Activated CD8-positive, alpha-beta T cell treated with anti-CD3 and anti-CD28 coated beads for 36 hours (primary cell): Measurements from ENCODE around the gene MAPK8. TPM values are rescaled to one million over a fixed set of nuclear protein-coding genes. Genes with fewer than 3 reads are reported as not detected.

Experiments used
- ATAC-seq: fragments of 200-7000 bp; cut with Tn5 transposase; one replicate; pipeline ENCODE4 v1.10.0; 2021; ENCODE audit warnings: mild to moderate bottlenecking, moderate library complexity
- CTCF ChIA-PET: fragments of 350-600 bp; sonication (Branson Sonifier 250); formaldehyde crosslinking; loops from one replicate; lab custom pipeline; 2021; ENCODE audit warnings: antibody characterized with exemption; lab: Charles Lee
- POLR2A ChIA-PET: fragments of 350-600 bp; sonication (Branson Sonifier 250); formaldehyde crosslinking; loops from one replicate; lab custom pipeline; 2021; ENCODE audit warnings: antibody characterized with exemption; lab: Charles Lee
- DNase-seq: peaks from one replicate; pipeline ENCODE4 v3.0.0-alpha.2; 2020
- H3K27ac Mint-ChIP-seq: one replicate; pipeline ENCODE4 v1.8.0; 2021; ENCODE audit warnings: mild to moderate bottlenecking, mixed read lengths
- H3K27me3 Mint-ChIP-seq: one replicate; pipeline ENCODE4 v1.8.0; 2021; ENCODE audit warnings: mixed read lengths
- H3K36me3 Mint-ChIP-seq: one replicate; pipeline ENCODE4 v1.8.0; 2021; ENCODE audit warnings: low read depth, mixed read lengths
- H3K4me1 Mint-ChIP-seq: one replicate; pipeline ENCODE4 v1.8.0; 2021; ENCODE audit warnings: low read depth, mixed read lengths
- H3K4me3 Mint-ChIP-seq: one replicate; pipeline ENCODE4 v1.8.0; 2021; ENCODE audit warnings: mild to moderate bottlenecking, moderate library complexity, mixed read lengths
- H3K9me3 Mint-ChIP-seq: one replicate; pipeline ENCODE4 v1.8.0; 2021; ENCODE audit warnings: mixed read lengths
- intact Hi-C: fragments of 100-400 bp; cut with micrococcal nuclease; formaldehyde crosslinking; loops from one replicate; pipeline ENCODE4 v1.10.0; 2022
- total RNA-seq, 2 experiments: library from RNA; stranded (reverse); gene quantifications; one replicate each; pipeline ENCODE4 v1.2.3, GENCODE V29; 2021
- TF ChIP-seq, protein P1 (sequence below): fragments of 200-600 bp; IDR thresholded peaks from one replicate; pipeline ENCODE4 v1.8.0; 2022; ENCODE audit warnings: antibody characterized with exemption, mild to moderate bottlenecking

MAPK8 gene
- total RNA-seq, 2 experiments from 2014 or later, result 40.5 to 41.1 TPM

DNA sequence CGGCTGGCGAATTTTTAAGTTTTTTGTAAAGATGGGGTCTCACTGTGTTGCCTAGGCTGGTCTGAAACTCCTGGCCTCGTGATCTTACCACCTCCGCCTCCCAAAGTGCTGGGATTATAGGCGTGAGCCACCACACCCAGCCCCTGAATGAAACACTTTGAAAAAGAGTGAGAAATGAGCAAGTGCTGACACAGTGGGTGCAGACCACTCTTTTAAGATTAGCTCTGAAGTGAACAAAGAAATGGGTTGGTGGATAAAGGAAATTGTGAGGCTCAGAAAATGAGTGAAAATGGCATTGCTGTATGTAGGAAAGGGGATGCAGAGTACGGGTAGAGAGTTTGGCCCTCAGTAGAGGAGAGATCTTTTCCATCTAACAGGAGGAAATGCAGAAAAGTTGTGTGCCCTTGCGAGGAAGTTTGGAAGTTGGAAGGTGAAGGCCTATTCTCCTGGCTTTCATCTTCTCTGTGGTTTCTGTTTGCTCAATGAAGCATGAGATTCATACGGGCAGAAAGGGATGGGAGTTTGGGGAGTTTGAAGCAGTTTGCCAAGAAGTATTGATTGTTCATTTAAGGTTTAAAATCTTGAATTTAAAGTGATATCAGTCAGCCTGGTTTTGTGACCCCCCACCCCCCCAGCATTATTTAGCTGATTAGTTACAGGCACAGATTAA lies 11.0 kb downstream of the MAPK8 start:
- ChIA-PET CTCF (interaction anchor here (1.2 kb wide), 1 partner anchor 15 kb away, joined by 3 read pairs; no protein-coding TSS in a partner anchor), POLR2A (no interaction called here)
- intact Hi-C loops, result no loop called here

DNA sequence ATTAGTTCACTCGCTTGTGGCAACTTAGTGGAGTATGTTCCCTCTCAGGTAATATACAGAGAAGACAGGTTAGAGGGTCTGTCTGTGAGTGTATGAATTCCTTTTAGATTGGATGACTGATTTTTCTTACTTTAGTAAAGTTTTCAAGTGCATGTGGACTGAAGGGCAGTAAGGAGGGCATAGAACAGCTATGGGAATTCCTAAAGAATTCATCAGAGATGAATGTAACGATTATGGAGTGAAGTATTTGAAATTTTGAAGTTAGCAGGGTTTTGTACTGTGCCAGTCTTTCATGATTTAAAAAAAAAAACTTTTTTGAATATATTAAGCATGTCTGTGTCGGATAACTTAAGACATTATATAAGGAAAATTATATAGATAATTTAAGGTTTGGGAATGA lies 15.5 kb downstream of the MAPK8 start:
- POLR2A ChIA-PET, result no interaction called here
- Mint-ChIP-seq H3K27me3 (no peaks in the 10 kb centered on the region), H3K27ac (no peak overlapping the region), H3K4me1 (peaks cover 27% of the 10 kb centered on the region), H3K36me3 (peaks cover 17% of the 10 kb centered on the region), H3K9me3 (no peaks in the 10 kb centered on the region), H3K4me3 (no peak overlapping the region)
- ATAC-seq (no peak), DNase-seq (no peak)
- intact Hi-C loops, result no loop called here
- CTCF ChIA-PET, result no interaction called here
- TF ChIP-seq, protein P1, sequence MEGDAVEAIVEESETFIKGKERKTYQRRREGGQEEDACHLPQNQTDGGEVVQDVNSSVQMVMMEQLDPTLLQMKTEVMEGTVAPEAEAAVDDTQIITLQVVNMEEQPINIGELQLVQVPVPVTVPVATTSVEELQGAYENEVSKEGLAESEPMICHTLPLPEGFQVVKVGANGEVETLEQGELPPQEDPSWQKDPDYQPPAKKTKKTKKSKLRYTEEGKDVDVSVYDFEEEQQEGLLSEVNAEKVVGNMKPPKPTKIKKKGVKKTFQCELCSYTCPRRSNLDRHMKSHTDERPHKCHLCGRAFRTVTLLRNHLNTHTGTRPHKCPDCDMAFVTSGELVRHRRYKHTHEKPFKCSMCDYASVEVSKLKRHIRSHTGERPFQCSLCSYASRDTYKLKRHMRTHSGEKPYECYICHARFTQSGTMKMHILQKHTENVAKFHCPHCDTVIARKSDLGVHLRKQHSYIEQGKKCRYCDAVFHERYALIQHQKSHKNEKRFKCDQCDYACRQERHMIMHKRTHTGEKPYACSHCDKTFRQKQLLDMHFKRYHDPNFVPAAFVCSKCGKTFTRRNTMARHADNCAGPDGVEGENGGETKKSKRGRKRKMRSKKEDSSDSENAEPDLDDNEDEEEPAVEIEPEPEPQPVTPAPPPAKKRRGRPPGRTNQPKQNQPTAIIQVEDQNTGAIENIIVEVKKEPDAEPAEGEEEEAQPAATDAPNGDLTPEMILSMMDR, result no peak

More for the DNA sequence above, 11.0 kb downstream of the MAPK8 start:
- DNase-seq, result no peak
- H3K27me3 Mint-ChIP-seq, result no peaks in the 10 kb centered on the region
- no peaks in the 10 kb centered on the region for H3K9me3 Mint-ChIP-seq
- no peak overlapping the region for H3K4me3 Mint-ChIP-seq
- no peak overlapping the region for H3K27ac Mint-ChIP-seq
- TF ChIP-seq, protein P1, result no peak
- H3K36me3 Mint-ChIP-seq, result peaks cover 4% of the 10 kb centered on the region
- peak; percentile 42 for ATAC-seq
- H3K4me1 Mint-ChIP-seq, result peaks cover 28% of the 10 kb centered on the region

DNA sequence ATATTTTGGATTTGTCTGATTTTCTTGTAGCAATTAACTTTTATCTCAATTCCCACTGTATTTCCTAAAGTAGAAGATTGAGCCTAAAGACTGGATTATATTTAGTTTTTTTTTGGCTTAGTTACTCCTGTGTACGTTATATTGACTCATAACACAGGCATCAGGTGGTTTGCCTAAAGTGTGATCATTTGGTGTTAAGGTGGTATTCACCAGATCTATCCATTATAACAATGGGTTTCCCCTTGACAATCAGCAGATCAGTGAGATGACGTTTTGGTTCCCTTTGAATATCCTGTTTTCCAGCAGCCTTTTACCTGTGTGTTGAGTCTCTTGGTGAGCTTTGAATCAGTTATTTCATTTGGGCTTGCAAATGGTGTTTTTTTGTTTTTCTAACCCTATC lies 18.1 kb downstream of the MAPK8 start:
- TF ChIP-seq, protein P1, result no peak
- ChIA-PET CTCF (interaction anchor here (2.0 kb wide), 1 partner anchor 332 kb away, joined by 5 read pairs; no protein-coding TSS in a partner anchor), POLR2A (no interaction called here)
- DNase-seq (no peak), ATAC-seq (peak; percentile 76)
- Mint-ChIP-seq H3K4me1 (peaks cover 39% of the 10 kb centered on the region), H3K4me3 (no peak overlapping the region), H3K36me3 (peaks cover 22% of the 10 kb centered on the region), H3K9me3 (no peaks in the 10 kb centered on the region), H3K27ac (peak overlapping the region; percentile 15), H3K27me3 (no peaks in the 10 kb centered on the region)
- intact Hi-C loops, result no loop called here

GRCh38 chr10:48330269-48330668 lies 23.8 kb downstream of the MAPK8 start:
- ChIA-PET POLR2A (no interaction called here), CTCF (no interaction called here)
- ATAC-seq (no peak), DNase-seq (no peak)
- H3K27ac Mint-ChIP-seq, result no peak overlapping the region
- intact Hi-C loops, result no loop called here
- peaks cover 46% of the 10 kb centered on the region for H3K36me3 Mint-ChIP-seq
- no peaks in the 10 kb centered on the region for H3K27me3 Mint-ChIP-seq
- H3K9me3 Mint-ChIP-seq, result peaks cover 7% of the 10 kb centered on the region
- TF ChIP-seq, protein P1, result no peak
- H3K4me1 Mint-ChIP-seq, result peaks cover 36% of the 10 kb centered on the region
- no peak overlapping the region for H3K4me3 Mint-ChIP-seq

- Mint-ChIP-seq H3K4me3 (no peak overlapping the region), H3K27ac (no peak overlapping the region), H3K27me3 (no peaks in the 10 kb centered on the region), H3K9me3 (peaks cover 7% of the 10 kb centered on the region), H3K4me1 (peaks cover 31% of the 10 kb centered on the region), H3K36me3 (peaks cover 42% of the 10 kb centered on the region)
- TF ChIP-seq, protein P1, result no peak
- CTCF ChIA-PET, result interaction anchor here (1.6 kb wide), 1 partner anchor 15 kb away, joined by 3 read pairs; no protein-coding TSS in a partner anchor
- POLR2A ChIA-PET, result no interaction called here
- intact Hi-C loops, result no loop called here
- DNase-seq (no peak), ATAC-seq (no peak)
Measured at GRCh38 chr10:48331436-48331835, 25.0 kb downstream of the MAPK8 start.
